Liver (tissue), 3 donors: ENCODE measurements around the gene FBF1.

Experiments
- ATF3 ChIP-seq: IDR thresholded peaks from 2 replicates; pipeline ENCODE4 v1.6.1; 2016; ENCODE audit warnings: antibody characterized with exemption
- CTCF ChIP-seq: fragments of 150-350 bp; IDR thresholded peaks from 2 replicates; pipeline ENCODE4 v1.5.1; 2017; ENCODE audit warnings: improper control_type of control experiment, low read depth, low read length; ENCODE audit not compliant: missing input control
- EGR1 ChIP-seq, 2 donors: IDR thresholded peaks; 2 replicates each; pipeline ENCODE4 v1.6.1; 2016 to 2018; ENCODE audit warnings: antibody characterized with exemption in 2 of 2, low read depth in 2 of 2
- FOXA2 ChIP-seq: IDR thresholded peaks from 2 replicates; pipeline ENCODE4 v1.6.1; 2016; ENCODE audit warnings: antibody characterized with exemption
- GABPA ChIP-seq, 2 donors: IDR thresholded peaks in 1 of 2; conservative IDR thresholded peaks in 1 of 2; 2 replicates each; pipeline ENCODE4 v1.6.1; 2016; ENCODE audit warnings: antibody characterized with exemption in 2 of 2, mild to moderate bottlenecking in 1 of 2, moderate library complexity in 1 of 2
- HNF4G ChIP-seq: IDR thresholded peaks from 2 replicates; pipeline ENCODE4 v1.6.1; 2016; ENCODE audit warnings: antibody characterized with exemption
- JUND ChIP-seq, 2 donors: IDR thresholded peaks; 2 replicates each; pipeline ENCODE4 v1.6.1; 2016; ENCODE audit warnings: antibody characterized with exemption in 2 of 2
- NR2F2 ChIP-seq: IDR thresholded peaks from 2 replicates; pipeline ENCODE4 v1.6.1; 2016; ENCODE audit warnings: antibody characterized with exemption
- RAD21 ChIP-seq, 2 donors: IDR thresholded peaks; 2 replicates each; pipeline ENCODE4 v1.6.1; 2016; ENCODE audit warnings: antibody characterized with exemption in 2 of 2, mild to moderate bottlenecking in 2 of 2
- REST ChIP-seq: IDR thresholded peaks from 2 replicates; pipeline ENCODE4 v1.6.1; 2016; ENCODE audit warnings: antibody characterized with exemption, mild to moderate bottlenecking
- SP1 ChIP-seq: IDR thresholded peaks from 2 replicates; pipeline ENCODE4 v1.6.1; 2018; ENCODE audit warnings: antibody characterized with exemption, mild to moderate bottlenecking
- TAF1 ChIP-seq: conservative IDR thresholded peaks from 2 replicates; pipeline ENCODE4 v1.6.1; 2016; ENCODE audit warnings: antibody characterized with exemption, mild to moderate bottlenecking
- YY1 ChIP-seq: IDR thresholded peaks from 2 replicates; pipeline ENCODE4 v1.6.1; 2016; ENCODE audit warnings: antibody characterized with exemption, mild to moderate bottlenecking
- ZBTB33 ChIP-seq: IDR thresholded peaks from 2 replicates; pipeline ENCODE4 v1.6.1; 2016; ENCODE audit warnings: antibody characterized with exemption
- donor health status: healthy.
- donor health status: healthy.

- TF ChIP-seq CTCF (no peak), EGR1 (IDR thresholded peaks at IDR 0.05; ENCODE audit: low read depth in 2 of 2) (no peak), ZBTB33 (no peak), JUND (IDR thresholded peaks at IDR 0.05) (no peak), YY1 (no peak), REST (no peak), FOXA2 (no peak), SP1 (no peak), HNF4G (no peak), RAD21 (IDR thresholded peaks at IDR 0.05) (no peak), TAF1 (no peak), ATF3 (no peak), NR2F2 (no peak), GABPA (IDR thresholded peaks at IDR 0.05 in 1 of 2, conservative IDR thresholded peaks at IDR 0.05 in 1 of 2) (no peak)
Measured at GRCh38 chr17:75985986-75986385, 45.1 kb upstream of the FBF1 start.
